ENCODE measurements around the gene INHBA. TPM values are rescaled to one million over a fixed set of nuclear protein-coding genes. Genes with fewer than 3 reads are reported as not detected.

INHBA gene
- total and polyA plus RNA-seq, 9 of the 15 experiments (the other 6 are each of a cell fraction or from before 2014, with no cell fraction given) = 0.02 to 0.04 TPM; not detected in 7

GRCh38 chr7:41659539-41659938 is 43.4 kb downstream of the INHBA start (continued):
- TF ChIP-seq, protein P1, sequence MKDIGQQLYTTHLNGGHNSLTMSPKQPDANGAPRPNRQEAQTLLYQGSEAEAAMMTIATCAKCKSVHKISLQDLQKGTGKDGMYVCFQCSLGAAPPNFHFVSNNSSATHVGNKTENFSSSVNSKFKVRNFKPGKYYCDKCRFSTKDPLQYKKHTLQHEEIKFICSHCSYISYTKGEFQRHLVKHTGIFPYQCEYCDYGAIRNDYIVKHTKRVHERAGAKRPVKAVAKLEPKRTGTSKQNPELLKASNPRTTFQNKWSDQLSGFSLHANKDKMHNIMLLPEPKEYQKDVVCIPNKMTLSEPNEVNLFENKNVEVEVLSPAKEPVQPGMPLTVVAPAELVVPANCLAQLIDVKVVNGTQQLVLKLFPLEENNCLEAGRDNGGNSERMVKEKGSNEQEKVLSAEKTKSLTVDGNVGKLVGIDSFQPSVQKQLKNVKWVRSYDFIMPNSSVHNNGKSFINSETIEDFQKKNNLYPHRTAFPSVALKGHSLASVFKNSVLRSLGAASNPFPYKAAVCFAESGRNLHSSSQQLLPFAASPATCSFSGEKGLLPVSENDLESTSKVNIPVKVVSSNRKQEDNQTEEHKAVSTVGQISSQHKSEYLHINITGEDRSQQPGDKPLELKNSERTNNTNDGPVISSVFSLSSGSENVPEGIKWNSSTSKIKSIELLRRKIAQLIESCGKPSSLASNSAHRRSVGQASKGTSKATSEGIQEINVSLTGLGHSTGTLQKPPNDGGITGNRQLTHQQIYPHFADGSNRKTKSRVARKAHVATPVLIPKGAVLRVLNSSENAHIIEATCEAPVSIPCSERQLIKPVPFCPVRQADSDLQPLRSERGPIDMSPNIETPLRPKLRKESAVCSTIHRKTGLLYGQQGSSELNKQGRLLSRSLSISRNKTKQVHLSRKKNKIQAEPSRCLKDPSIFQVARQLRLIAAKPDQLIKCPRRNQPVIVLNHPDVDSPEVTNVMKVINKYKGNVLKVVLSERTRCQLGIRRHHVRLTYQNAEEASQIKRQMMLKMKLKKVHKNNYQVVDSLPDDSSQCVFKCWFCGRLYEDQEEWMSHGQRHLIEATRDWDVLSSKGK (CRISPR knock-in tag; IDR thresholded peaks at IDR 0.05) = no peak
- no peak for TF ChIP-seq ZNF668 (CRISPR knock-in tag; IDR thresholded peaks at IDR 0.05)
- TF ChIP-seq, protein P2, sequence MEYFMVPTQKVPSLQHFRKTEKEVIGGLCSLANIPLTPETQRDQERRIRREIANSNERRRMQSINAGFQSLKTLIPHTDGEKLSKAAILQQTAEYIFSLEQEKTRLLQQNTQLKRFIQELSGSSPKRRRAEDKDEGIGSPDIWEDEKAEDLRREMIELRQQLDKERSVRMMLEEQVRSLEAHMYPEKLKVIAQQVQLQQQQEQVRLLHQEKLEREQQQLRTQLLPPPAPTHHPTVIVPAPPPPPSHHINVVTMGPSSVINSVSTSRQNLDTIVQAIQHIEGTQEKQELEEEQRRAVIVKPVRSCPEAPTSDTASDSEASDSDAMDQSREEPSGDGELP (CRISPR knock-in tag; IDR thresholded peaks at IDR 0.05; ENCODE audit: borderline replicate concordance) = no peak
- TF ChIP-seq IRF2 (CRISPR knock-in tag; IDR thresholded peaks at IDR 0.05) = no peak
- TF ChIP-seq SAFB2 (IDR thresholded peaks at IDR 0.05; ENCODE audit: borderline replicate concordance, low read depth, low read length, severe bottlenecking) = no peak

DNA sequence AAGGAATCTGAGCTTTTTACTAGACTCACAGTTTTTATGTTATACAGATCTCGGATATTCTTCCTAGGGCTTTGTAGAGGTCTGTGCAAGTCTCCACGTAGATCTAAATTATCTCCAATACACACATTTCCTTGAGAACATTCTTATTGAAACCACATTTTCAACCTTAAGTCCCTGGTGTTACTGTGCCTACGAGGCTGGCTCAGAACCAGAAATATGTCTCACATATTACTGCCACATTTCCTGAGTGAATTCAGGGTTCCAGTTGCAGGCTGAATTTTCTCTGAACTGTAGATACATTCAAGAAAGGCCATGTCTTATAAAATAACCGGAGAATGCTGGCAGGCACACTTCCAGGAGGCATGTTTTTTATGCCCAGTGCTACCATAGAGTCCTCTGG is 46.5 kb downstream of the INHBA start:
- TF ChIP-seq ZNF449 (CRISPR knock-in tag; IDR thresholded peaks at IDR 0.05) (no peak), PYGO2 (tag; IDR thresholded peaks at IDR 0.05) (no peak)
- DNase-seq (ENCODE audit: extremely low read depth in 1 of 4, low spot score in 3 of 4) (no peak), FAIRE-seq (no peak), ATAC-seq (no peak)
- no TSS peak for BruUV-seq (replicated peaks)
- Histone ChIP-seq H3K27ac (ENCODE audit: extremely low read depth, low read depth, low read length) (no peak overlapping the region), H3K9me1 (ENCODE audit: control insufficient read depth, insufficient read depth, low read length) (no peaks in the 10 kb centered on the region), H3K36me3 (ENCODE audit: control insufficient read depth, insufficient read depth, low read length) (no peaks in the 10 kb centered on the region), H3K27me3 (ENCODE audit: control insufficient read depth in 2 of 2, insufficient read depth in 2 of 2, low read length in 2 of 2) (no peaks in the 10 kb centered on the region), H3K4me1 (replicated peaks in 1 of 2; ENCODE audit: control insufficient read depth in 2 of 2, insufficient read depth in 2 of 2, low read length in 2 of 2) (no peaks in the 10 kb centered on the region), H3K9me3 (replicated peaks; ENCODE audit: control insufficient read depth, insufficient read depth, low read depth, low read length) (no peaks in the 10 kb centered on the region), H3K9ac (ENCODE audit: insufficient read depth in 1 of 2, low read depth in 2 of 2, low read length in 2 of 2) (no peak overlapping the region), H3K4me3 (no peak overlapping the region), H4K20me1 (replicated peaks; ENCODE audit: control insufficient read depth, insufficient read depth, low read length) (no peaks in the 10 kb centered on the region), H2AFZ (ENCODE audit: low read depth, low read length) (no peak overlapping the region), H3K4me2 (ENCODE audit: insufficient read depth, low read length) (no peak overlapping the region), H3K79me2 (ENCODE audit: control insufficient read depth, insufficient read depth, low read length) (no peaks in the 10 kb centered on the region)
- CTCF ChIA-PET (ENCODE audit: low intra/inter-chr PET ratio) = no interaction called here
- intact Hi-C loops (cut with micrococcal nuclease) = no loop called here
- POLR2A ChIA-PET = no interaction called here
- 0% methylated on average over 4 of the region's 4 CpGs for WGBS (ENCODE audit: insufficient coverage, low coverage, missing lambda C conversion rate)
- in situ Hi-C loops (cut with MboI) = no loop called here
